BE2C (cell line): ENCODE results near the gene ABCA12.

Experiments used
- DNase-seq: peaks from one replicate; pipeline ENCODE4 v3.0.0-alpha.2; 2020
- H3K27me3 ChIP-seq: fragments of 250-450 bp; sonication (Bioruptor Pico); 2 replicates; pipeline ENCODE4 v1.5.1; 2020; ENCODE audit warnings: mild to moderate bottlenecking
- H3K36me3 ChIP-seq: fragments of 250-450 bp; sonication (Bioruptor Pico); 2 replicates; pipeline ENCODE4 v1.5.1; 2020; ENCODE audit warnings: mild to moderate bottlenecking
- H3K4me1 ChIP-seq: fragments of 250-450 bp; sonication (Bioruptor Pico); 2 replicates; pipeline ENCODE4 v1.5.1; 2020
- H3K4me3 ChIP-seq: 2 replicates; pipeline ENCODE4 v1.5.1; 2011; ENCODE audit warnings: low read depth, low read length
- H3K9me3 ChIP-seq: fragments of 250-450 bp; sonication (Bioruptor Pico); 2 replicates; pipeline ENCODE4 v1.5.1; 2020
- CTCF ChIP-seq: IDR thresholded peaks from 2 replicates; pipeline ENCODE4 v1.5.1; 2012; ENCODE audit warnings: mild to moderate bottlenecking, low read depth, low read length

ABCA12 gene

GRCh38 chr2:215161301-215161829 lies 22.9 kb upstream of the ABCA12 start:
- Histone ChIP-seq H3K4me1 (no peaks in the 10 kb centered on the region), H3K27me3 (no peaks in the 10 kb centered on the region), H3K4me3 (no peak overlapping the region), H3K9me3 (no peaks in the 10 kb centered on the region), H3K36me3 (no peaks in the 10 kb centered on the region)
- TF ChIP-seq CTCF = no peak
- no peak for DNase-seq

GRCh38 chr2:215160081-215160480 lies 21.7 kb upstream of the ABCA12 start:
- no peaks in the 10 kb centered on the region for H3K9me3 ChIP-seq
- H3K36me3 ChIP-seq = no peaks in the 10 kb centered on the region
- no peak for DNase-seq
- no peaks in the 10 kb centered on the region for H3K27me3 ChIP-seq
- TF ChIP-seq CTCF = no peak
- no peak overlapping the region for H3K4me3 ChIP-seq
- no peaks in the 10 kb centered on the region for H3K4me1 ChIP-seq

GRCh38 chr2:215156453-215156852 lies 18.0 kb upstream of the ABCA12 start:
- Histone ChIP-seq H3K27me3 (no peaks in the 10 kb centered on the region), H3K4me3 (no peak overlapping the region), H3K36me3 (no peaks in the 10 kb centered on the region), H3K9me3 (no peaks in the 10 kb centered on the region), H3K4me1 (no peaks in the 10 kb centered on the region)
- no peak for TF ChIP-seq CTCF
- no peak for DNase-seq

GRCh38 chr2:215149894-215150293 lies 11.5 kb upstream of the ABCA12 start:
- Histone ChIP-seq H3K27me3 (no peaks in the 10 kb centered on the region), H3K9me3 (no peaks in the 10 kb centered on the region), H3K36me3 (no peaks in the 10 kb centered on the region), H3K4me1 (peaks cover 6% of the 10 kb centered on the region; the same call in 1 of the 2 replicates), H3K4me3 (no peak overlapping the region)
- DNase-seq = no peak
- no peak for TF ChIP-seq CTCF

- no peak for DNase-seq
- Histone ChIP-seq H3K36me3 (no peaks in the 10 kb centered on the region), H3K4me1 (peaks cover 6% of the 10 kb centered on the region; the same call in 1 of the 2 replicates), H3K9me3 (no peaks in the 10 kb centered on the region), H3K4me3 (no peak overlapping the region), H3K27me3 (no peaks in the 10 kb centered on the region)
- no peak for TF ChIP-seq CTCF
Measured at GRCh38 chr2:215149486-215149885, 11.1 kb upstream of the ABCA12 start.

GRCh38 chr2:215149060-215149459 lies 10.6 kb upstream of the ABCA12 start:
- Histone ChIP-seq H3K9me3 (no peaks in the 10 kb centered on the region), H3K27me3 (no peaks in the 10 kb centered on the region), H3K4me3 (no peak overlapping the region), H3K36me3 (no peaks in the 10 kb centered on the region), H3K4me1 (peaks cover 6% of the 10 kb centered on the region; the same call in 1 of the 2 replicates)
- DNase-seq = no peak
- TF ChIP-seq CTCF = no peak
